ENCODE data around the gene DNM1. TPM values are rescaled to one million over a fixed set of nuclear protein-coding genes. Genes with fewer than 3 reads are reported as not detected.

The DNM1 gene
- total and polyA plus RNA-seq, 12 donors = 2.1 to 13.7 (median 3.9) TPM

DNA sequence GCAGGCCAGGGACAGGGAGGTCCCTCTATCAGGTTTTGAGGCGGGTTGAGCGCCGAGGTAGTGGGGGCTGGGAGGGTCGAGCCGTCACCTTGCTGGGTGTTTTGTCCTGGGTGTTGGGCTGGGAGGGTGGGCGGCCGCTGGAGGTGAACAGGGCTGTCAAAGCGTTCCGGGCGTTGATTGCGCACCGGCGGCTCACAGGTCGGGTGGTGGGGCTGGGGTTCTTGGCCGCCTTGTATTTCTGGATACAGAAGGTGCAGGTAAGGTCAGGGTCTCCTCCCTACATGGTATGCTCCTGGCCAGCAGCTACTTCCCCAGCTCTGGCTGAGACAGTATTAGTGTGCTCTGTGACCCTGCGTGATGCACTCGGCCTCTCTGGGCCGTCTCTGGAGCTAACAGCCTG lies 37.0 kb upstream of the DNM1 start:
- TF ChIP-seq, protein P1, sequence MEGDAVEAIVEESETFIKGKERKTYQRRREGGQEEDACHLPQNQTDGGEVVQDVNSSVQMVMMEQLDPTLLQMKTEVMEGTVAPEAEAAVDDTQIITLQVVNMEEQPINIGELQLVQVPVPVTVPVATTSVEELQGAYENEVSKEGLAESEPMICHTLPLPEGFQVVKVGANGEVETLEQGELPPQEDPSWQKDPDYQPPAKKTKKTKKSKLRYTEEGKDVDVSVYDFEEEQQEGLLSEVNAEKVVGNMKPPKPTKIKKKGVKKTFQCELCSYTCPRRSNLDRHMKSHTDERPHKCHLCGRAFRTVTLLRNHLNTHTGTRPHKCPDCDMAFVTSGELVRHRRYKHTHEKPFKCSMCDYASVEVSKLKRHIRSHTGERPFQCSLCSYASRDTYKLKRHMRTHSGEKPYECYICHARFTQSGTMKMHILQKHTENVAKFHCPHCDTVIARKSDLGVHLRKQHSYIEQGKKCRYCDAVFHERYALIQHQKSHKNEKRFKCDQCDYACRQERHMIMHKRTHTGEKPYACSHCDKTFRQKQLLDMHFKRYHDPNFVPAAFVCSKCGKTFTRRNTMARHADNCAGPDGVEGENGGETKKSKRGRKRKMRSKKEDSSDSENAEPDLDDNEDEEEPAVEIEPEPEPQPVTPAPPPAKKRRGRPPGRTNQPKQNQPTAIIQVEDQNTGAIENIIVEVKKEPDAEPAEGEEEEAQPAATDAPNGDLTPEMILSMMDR (IDR thresholded peaks at IDR 0.05) = no peak
- Histone ChIP-seq H3K36me3 (peaks cover 0 to 90% (median 41%) of the 10 kb centered on the region in 9 donors), H3K27me3 (no peaks in the 10 kb centered on the region), H3K27ac (no peak overlapping the region), H3K4me3 (no peak overlapping the region), H3K4me1 (peaks cover 0 to 14% (median 2%) of the 10 kb centered on the region in 9 donors), H3K9me3 (no peaks in the 10 kb centered on the region)
- intact Hi-C loops (cut with DNase I) = no loop called here
- ATAC-seq = no peak
- no peak for DNase-seq
- WGBS, 2 donors = 96 to 98% methylated on average over 18 of the region's 18 CpGs

DNA sequence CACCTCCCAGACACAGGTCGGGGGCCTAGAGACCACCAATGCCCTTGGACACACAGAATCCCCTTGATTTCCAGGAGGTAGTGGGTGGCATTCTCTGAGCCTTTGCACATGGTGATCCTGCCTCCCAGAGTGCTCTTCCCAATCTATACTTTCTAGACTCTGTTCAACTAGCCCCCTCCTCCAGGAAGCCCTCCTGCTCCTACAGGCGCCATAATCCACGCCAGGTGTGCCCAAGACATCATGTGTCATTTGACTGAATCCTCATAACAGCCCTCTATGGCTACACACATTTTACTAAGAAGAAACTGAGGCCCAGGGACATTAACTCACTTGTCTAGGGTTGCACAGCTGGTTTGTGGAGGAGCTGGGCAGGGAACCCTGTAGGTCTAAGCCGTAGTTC lies 36.0 kb upstream of the DNM1 start:
- H3K36me3 ChIP-seq = peaks cover 0 to 96% (median 41%) of the 10 kb centered on the region in 9 donors
- peaks cover 0 to 7% (median 0%) of the 10 kb centered on the region in 9 donors for H3K4me1 ChIP-seq
- ATAC-seq (no peak), DNase-seq (no peak)
- no peak overlapping the region for H3K27ac ChIP-seq
- TF ChIP-seq, protein P1 (IDR thresholded peaks at IDR 0.05) = no peak
- no peak overlapping the region for H3K4me3 ChIP-seq
- WGBS, 2 donors = 97 to 99% methylated on average over 4 of the region's 4 CpGs
- no peaks in the 10 kb centered on the region for H3K27me3 ChIP-seq
- intact Hi-C loops (cut with DNase I) = no loop called here
- no peaks in the 10 kb centered on the region for H3K9me3 ChIP-seq

DNA sequence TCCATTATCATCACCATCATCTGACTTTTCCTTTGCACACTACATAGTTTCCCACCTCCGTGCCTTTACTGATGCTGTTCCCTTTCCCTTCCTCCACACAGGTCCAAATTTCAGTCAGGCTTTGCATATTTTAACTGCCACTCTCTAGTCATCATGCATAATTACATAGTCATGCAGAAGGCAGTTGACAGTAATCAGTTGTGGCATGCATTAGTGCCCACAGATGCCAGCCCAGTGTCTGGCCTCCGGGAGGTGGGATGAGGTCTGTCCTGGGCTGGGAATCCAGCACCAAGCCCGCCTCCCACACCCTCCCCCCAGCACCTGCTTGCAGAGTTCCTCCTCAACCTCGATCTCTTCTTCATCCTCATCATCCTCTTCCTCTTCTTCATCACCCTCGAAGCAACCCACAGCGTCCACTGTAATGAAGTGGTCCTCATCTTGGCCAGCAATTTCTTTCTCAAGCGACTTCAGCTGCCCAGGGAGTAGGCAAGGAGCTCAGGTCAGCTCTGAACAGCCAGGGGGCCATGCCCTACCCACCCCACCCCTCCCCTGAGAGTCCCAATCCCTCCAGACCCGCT lies 34.4 kb upstream of the DNM1 start:
- Histone ChIP-seq H3K4me3 (no peak overlapping the region), H3K27ac (no peak overlapping the region), H3K4me1 (peaks cover 0 to 5% (median 0%) of the 10 kb centered on the region in 9 donors), H3K36me3 (peaks cover 0 to 99% (median 37%) of the 10 kb centered on the region in 9 donors), H3K27me3 (no peaks in the 10 kb centered on the region), H3K9me3 (no peaks in the 10 kb centered on the region)
- TF ChIP-seq, protein P1 (IDR thresholded peaks at IDR 0.05) = no peak
- no peak for ATAC-seq
- 92 to 94% methylated on average over 8 of the region's 8 CpGs for WGBS, 2 donors
- intact Hi-C loops (cut with DNase I) = no loop called here
- DNase-seq = no peak

DNA sequence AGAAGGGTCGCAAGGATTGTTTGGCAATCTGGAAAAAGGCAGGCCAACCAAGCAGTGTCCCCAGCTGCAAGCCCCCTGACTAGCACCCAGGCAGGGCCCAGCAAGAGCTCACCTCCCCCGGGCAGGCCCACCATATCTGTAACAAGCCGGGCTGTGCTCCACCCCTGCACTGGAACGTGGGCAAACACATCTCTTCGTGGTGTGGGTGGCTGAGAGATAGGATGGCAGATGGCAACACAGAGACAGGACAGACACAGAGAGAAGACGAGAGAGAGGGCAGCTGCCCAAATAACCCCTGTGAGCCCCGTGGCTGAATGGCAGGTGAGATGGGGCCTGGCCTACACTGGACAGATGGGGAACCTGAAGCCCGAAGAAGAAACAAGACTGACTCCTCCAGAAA lies 33.7 kb upstream of the DNM1 start:
- intact Hi-C loops (cut with DNase I) = no loop called here
- WGBS, 2 donors = 87 to 90% methylated on average over 8 of the region's 8 CpGs
- no peaks in the 10 kb centered on the region for H3K27me3 ChIP-seq
- H3K27ac ChIP-seq = no peak overlapping the region
- peaks cover 0 to 2% (median 0%) of the 10 kb centered on the region in 9 donors for H3K4me1 ChIP-seq
- ATAC-seq = peak in 1 of 8 donors; percentile 6
- TF ChIP-seq, protein P1 (IDR thresholded peaks at IDR 0.05) = no peak
- no peak overlapping the region for H3K4me3 ChIP-seq
- DNase-seq = no peak
- peaks cover 0 to 97% (median 35%) of the 10 kb centered on the region in 9 donors for H3K36me3 ChIP-seq
- no peaks in the 10 kb centered on the region for H3K9me3 ChIP-seq

All from heart right ventricle (tissue), 16 donors.